Measurements from ENCODE around the gene LRRC2. TPM values are rescaled to one million over a fixed set of nuclear protein-coding genes. Genes with fewer than 3 reads are reported as not detected.
A peak's percentile ranks its signal among the peaks of the same experiment; 100 is the strongest.

LRRC2 gene
- total and polyA plus RNA-seq, 2 donors (not counting 3 experiments of a cell fraction or from before 2014, with no cell fraction given) = 0.14 to 0.73 TPM

GRCh38 chr3:46542344-46542743 lies 23.8 kb downstream of the LRRC2 start:
- no peaks in the 10 kb centered on the region for H3K79me2 ChIP-seq (ENCODE audit: control insufficient read depth, insufficient read depth, low read length)
- intact Hi-C loops (cut with micrococcal nuclease) (no loop called here), dilution Hi-C loops (cut with MboI; ENCODE audit: extremely low pct_ligation_motif_present, low sequenced_read_pairs) (no loop called here)
- no peak for DNase-seq (ENCODE audit: low read depth, low spot score)
- no TSS peak for BruUV-seq (replicated peaks)
- peaks cover 18% of the 10 kb centered on the region for H3K4me1 ChIP-seq (ENCODE audit: control insufficient read depth, extremely low read depth, insufficient read depth, low read length)
- TF ChIP-seq POLR2A (IDR thresholded peaks at IDR 0.05; ENCODE audit: low read depth, low read length) = no peak
- no peak for TF ChIP-seq MAX (IDR thresholded peaks at IDR 0.05; ENCODE audit: insufficient read depth, insufficient read length)
- TF ChIP-seq CTCF (IDR thresholded peaks at IDR 0.05; ENCODE audit: extremely low read depth in 1 of 2, insufficient read depth in 1 of 2, low read depth in 1 of 2, low read length in 2 of 2) = no peak
- no peak for TF ChIP-seq MYC (IDR thresholded peaks at IDR 0.05; ENCODE audit: low read depth, low read length)
- TF ChIP-seq FOS (IDR thresholded peaks at IDR 0.05; ENCODE audit: borderline replicate concordance, insufficient read depth, low read length) = no peak
- TF ChIP-seq EZH2 (IDR thresholded peaks at IDR 0.05; ENCODE audit: borderline replicate concordance, low read depth, low read length, severe bottlenecking) = no peak
- TF ChIP-seq GATA2 (IDR thresholded peaks at IDR 0.05; ENCODE audit: insufficient read depth, insufficient read length, low read depth, low read length) = no peak
- no peak for TF ChIP-seq POLR2AphosphoS5 (IDR thresholded peaks at IDR 0.05; ENCODE audit: insufficient read depth, low read depth, low read length)
- TF ChIP-seq JUN (IDR thresholded peaks at IDR 0.05; ENCODE audit: borderline replicate concordance, insufficient read depth, insufficient read length, low read depth) = no peak
- peak overlapping the region; percentile 36 for H3K27ac ChIP-seq (ENCODE audit: insufficient read depth, low read depth, low read length)
- peak overlapping the region; percentile 72 for H2AFZ ChIP-seq (ENCODE audit: low read depth, low read length)
- H3K4me2 ChIP-seq (ENCODE audit: insufficient read depth, low read length) = no peak overlapping the region
- H3K36me3 ChIP-seq (ENCODE audit: control insufficient read depth in 2 of 2, extremely low read depth in 1 of 2, insufficient read depth in 2 of 2, low read length in 2 of 2) = no peaks in the 10 kb centered on the region
- CTCF ChIA-PET = interaction anchor here (0.8 to 2.5 kb wide), 6 partner anchors 16 to 93 kb away, joined by 3 to 17 read pairs (median 3); no protein-coding TSS in a partner anchor
- H3K9me3 ChIP-seq (replicated peaks; ENCODE audit: control insufficient read depth, insufficient read depth, low read length) = no peaks in the 10 kb centered on the region
- peaks cover 0 to 2% of the 10 kb centered on the region in 2 experiments for H3K27me3 ChIP-seq (ENCODE audit: control insufficient read depth in 2 of 2, insufficient read depth in 2 of 2, low read length in 2 of 2)
- FAIRE-seq = no peak
- no peak overlapping the region for H3K9ac ChIP-seq (replicated peaks; ENCODE audit: extremely low read depth, insufficient read depth, low read length)
- no peaks in the 10 kb centered on the region for H4K20me1 ChIP-seq (replicated peaks; ENCODE audit: control insufficient read depth, extremely low read depth, insufficient read depth, low read length)
- POLR2A ChIA-PET = no interaction called here
- no peak overlapping the region for H3K4me3 ChIP-seq (replicated peaks in 1 of 3; ENCODE audit: insufficient read depth in 1 of 3, low read depth in 1 of 3, low read length in 3 of 3)
- H3K9me1 ChIP-seq (replicated peaks; ENCODE audit: control insufficient read depth, extremely low read depth, insufficient read depth, low read length) = no peaks in the 10 kb centered on the region
